Panc1 (cell line): ENCODE results near the gene SMURF1. TPM values are rescaled to one million over a fixed set of nuclear protein-coding genes. Genes with fewer than 3 reads are reported as not detected.

Source experiments
- ATAC-seq: fragments of 200-7000 bp; cut with Tn5 transposase; 2 replicates; pipeline ENCODE4 v1.9.1; 2020; ENCODE audit warnings: mild to moderate bottlenecking, moderate library complexity
- BruUV-seq: library from RNA; stranded (reverse); fragments of 400-500 nt; replicated peaks from 2 replicates; lab custom pipeline; 2021; lab: Mats Ljungman, UMichigan
- CTCF ChIA-PET: fragments of 300-600 bp; sonication (Branson Sonifier 250); formaldehyde crosslinking; loops from one replicate; lab custom pipeline; 2022; ENCODE audit warnings: antibody characterized with exemption; lab: Charles Lee
- POLR2A ChIA-PET: fragments of 300-600 bp; sonication (Branson Sonifier 250); formaldehyde crosslinking; loops from one replicate; lab custom pipeline; 2022; ENCODE audit warnings: antibody characterized with exemption; lab: Charles Lee
- DNase-seq: peaks from one replicate; pipeline ENCODE4 v3.0.0-alpha.2; 2010; ENCODE audit warnings: low read depth, low spot score
- H3K27ac ChIP-seq: 2 replicates; pipeline ENCODE4 v1.5.1; 2011; ENCODE audit warnings: mild to moderate bottlenecking, low read length, inconsistent platforms
- H3K27me3 ChIP-seq: fragments of 200-500 bp; sonication (Bioruptor generic); 2 replicates; pipeline ENCODE4 v1.6.0; 2014; ENCODE audit warnings: low read length, inconsistent platforms; ENCODE audit not compliant: control insufficient read depth, insufficient read depth
- H3K36me3 ChIP-seq: fragments of 200-500 bp; sonication (Bioruptor generic); 2 replicates; pipeline ENCODE4 v1.5.1; 2014; ENCODE audit warnings: inconsistent platforms, mild to moderate bottlenecking, low read length, moderate library complexity; ENCODE audit not compliant: control insufficient read depth, insufficient read depth
- H3K4me1 ChIP-seq: 2 replicates; pipeline ENCODE4 v1.5.1; 2011; ENCODE audit warnings: inconsistent platforms, mild to moderate bottlenecking, low read length, moderate library complexity; ENCODE audit not compliant: control insufficient read depth, insufficient read depth
- H3K4me3 ChIP-seq, 2 experiments: 2 replicates each; pipeline ENCODE4 v1.5.1; 2011 to 2012; ENCODE audit warnings: low read depth in 2 of 2, low read length in 2 of 2, mild to moderate bottlenecking in 2 of 2, inconsistent platforms in 1 of 2, moderate library complexity in 1 of 2
- H3K9me3 ChIP-seq: fragments of 200-500 bp; sonication (Bioruptor generic); 2 replicates; pipeline ENCODE4 v1.5.1; 2014; ENCODE audit warnings: low read depth, mild to moderate bottlenecking, inconsistent platforms, low read length, moderate library complexity; ENCODE audit not compliant: control insufficient read depth, insufficient read depth
- CTCF ChIP-seq: fragments of 450-650 bp; IDR thresholded peaks from 2 replicates; pipeline ENCODE4 v1.5.1; 2017; ENCODE audit warnings: mild to moderate bottlenecking
- POLR2AphosphoS5 ChIP-seq: IDR thresholded peaks from 2 replicates; pipeline ENCODE4 v1.6.1; 2012; ENCODE audit warnings: mild to moderate bottlenecking, low read depth, low read length, moderate library complexity
- REST ChIP-seq, 2 experiments: IDR thresholded peaks; 2 replicates each; pipeline ENCODE4 v1.6.1; 2011 to 2012; ENCODE audit warnings: low read depth in 2 of 2, control low read depth in 1 of 2, low read length in 1 of 2, mild to moderate bottlenecking in 1 of 2, moderate library complexity in 1 of 2; ENCODE audit not compliant: insufficient read depth in 1 of 2
- SIN3A ChIP-seq: IDR thresholded peaks from 2 replicates; pipeline ENCODE4 v1.6.1; 2012; ENCODE audit warnings: low read depth, mild to moderate bottlenecking, low read length, moderate library complexity, borderline replicate concordance; ENCODE audit not compliant: insufficient read depth
- TCF7L2 ChIP-seq: IDR thresholded peaks from 2 replicates; pipeline ENCODE4 v1.6.1; 2011; ENCODE audit warnings: mild to moderate bottlenecking, low read depth, low read length, inconsistent platforms
- in situ Hi-C: cut with HindIII; loops from 2 replicates; pipeline ENCODE4 v1.10.0; 2016; ENCODE audit warnings: low sequenced_read_pairs, low pct_unique_long_range_greater_than_20kb
- intact Hi-C: fragments of 100-400 bp; cut with micrococcal nuclease; formaldehyde crosslinking; loops from one replicate; pipeline ENCODE4 v1.10.0; 2022; ENCODE audit not compliant: unreplicated experiment
- total RNA-seq: library from RNA; stranded (reverse); gene quantifications from one replicate; pipeline ENCODE4 v1.2.1, GENCODE V29; 2021; ENCODE audit not compliant: unreplicated experiment

Gene SMURF1
- total RNA-seq, 1 experiment from 2014 or later: 47.0 TPM

- Histone ChIP-seq H3K36me3 (no peaks in the 10 kb centered on the region), H3K4me1 (peaks cover 15% of the 10 kb centered on the region), H3K4me3 (no peak overlapping the region), H3K27ac (no peak overlapping the region), H3K9me3 (no peaks in the 10 kb centered on the region; the same call in 1 of the 2 replicates), H3K27me3 (no peaks in the 10 kb centered on the region)
- ChIA-PET CTCF (no interaction called here), POLR2A (interaction anchor here (0.7 kb wide), 2 partner anchors 21 to 53 kb away, joined by 7 to 16 read pairs; no protein-coding TSS in a partner anchor)
- intact Hi-C loops: no loop called here
- no peak for TF ChIP-seq REST (IDR thresholded peaks at IDR 0.05; ENCODE audit: insufficient read depth in 1 of 2, low read depth in 2 of 2, low read length in 1 of 2)
- no peak for TF ChIP-seq CTCF
- TF ChIP-seq SIN3A: no peak
- TF ChIP-seq POLR2AphosphoS5: no peak
- TF ChIP-seq TCF7L2: no peak
- in situ Hi-C loops: no loop called here
- DNase-seq: no peak
- ATAC-seq: no peak
- BruUV-seq: TSS peak; percentile 20
These were observed 25.8 kb downstream of the SMURF1 start for GRCh38 chr7:99118077-99118476.

GRCh38 chr7:99116144-99116543, 27.8 kb downstream of the SMURF1 start:
- in situ Hi-C loops: no loop called here
- TF ChIP-seq REST (IDR thresholded peaks at IDR 0.05; ENCODE audit: insufficient read depth in 1 of 2, low read depth in 2 of 2, low read length in 1 of 2): no peak
- TF ChIP-seq POLR2AphosphoS5: no peak
- TF ChIP-seq SIN3A: no peak
- TF ChIP-seq CTCF: no peak
- TF ChIP-seq TCF7L2: no peak
- POLR2A ChIA-PET: no interaction called here

More at GRCh38 chr7:99116144-99116543, 27.8 kb downstream of the SMURF1 start:
- ATAC-seq: no peak
- peaks cover 28% of the 10 kb centered on the region for H3K4me1 ChIP-seq
- H3K27ac ChIP-seq: no peak overlapping the region
- DNase-seq: no peak
- CTCF ChIA-PET: interaction anchor here (0.7 kb wide), 1 partner anchor 47 kb away, joined by 3 read pairs; no protein-coding TSS in a partner anchor
- no peaks in the 10 kb centered on the region for H3K27me3 ChIP-seq
- no TSS peak for BruUV-seq
- no peaks in the 10 kb centered on the region for H3K36me3 ChIP-seq
- H3K4me3 ChIP-seq: no peak overlapping the region
- intact Hi-C loops: no loop called here
- H3K9me3 ChIP-seq: no peaks in the 10 kb centered on the region; the same call in 1 of the 2 replicates
